HEK293 (cell line): Measurements from ENCODE around the gene PHAF1.

ENCODE experiments used
- CTCF ChIA-PET: fragments of 350-600 bp; formaldehyde crosslinking; extraction: SDS; loops from one replicate; lab custom pipeline; 2021; ENCODE audit warnings: antibody characterized with exemption; lab: Yijun Ruan, JAX
- POLR2A ChIA-PET: fragments of 300-600 bp; formaldehyde crosslinking; extraction: SDS; loops from one replicate; lab custom pipeline; 2020; ENCODE audit warnings: antibody characterized with exemption, inconsistent platforms; lab: Yijun Ruan, JAX
- H3K27ac ChIP-seq: fragments of 200-500 bp; sonication (Bioruptor generic); 2 replicates; pipeline ENCODE4 v1.5.1; 2014; ENCODE audit warnings: low read depth, low read length, control low read depth, inconsistent platforms; ENCODE audit errors: extremely low read depth
- H3K36me3 ChIP-seq, 2 experiments: fragments of 200-500 bp in 1 of 2; sonication (Bioruptor generic) in 1 of 2; 1 replicate in 1 of 2; 2 replicates in 1 of 2; pipeline ENCODE4 v1.5.1; 2014 to 2017; ENCODE audit warnings: inconsistent platforms in 2 of 2, low read length in 2 of 2; ENCODE audit not compliant: control insufficient read depth in 2 of 2, insufficient read depth in 1 of 2
- H3K4me1 ChIP-seq: fragments of 200-500 bp; sonication (Bioruptor generic); 2 replicates; pipeline ENCODE4 v1.5.1; 2014; ENCODE audit warnings: mild to moderate bottlenecking, low read length, inconsistent platforms; ENCODE audit not compliant: control insufficient read depth, insufficient read depth
- H3K4me3 ChIP-seq: 2 replicates; pipeline ENCODE4 v1.5.1; 2011; ENCODE audit warnings: low read depth, mild to moderate bottlenecking, control low read depth, low read length, moderate library complexity
- H3K9me3 ChIP-seq: fragments of 200-500 bp; sonication (Bioruptor generic); 2 replicates; pipeline ENCODE4 v1.5.1; 2014; ENCODE audit warnings: low read depth, low read length, inconsistent platforms; ENCODE audit not compliant: control insufficient read depth, insufficient read depth
- GLIS2 ChIP-seq: fragments of 450-650 bp; formaldehyde crosslinking; IDR thresholded peaks from 2 replicates; pipeline ENCODE4 v1.5.1; 2016; ENCODE audit warnings: missing biosample characterization, missing genetic modification characterization
- HOXC10 ChIP-seq: sonication (generic); formaldehyde crosslinking; IDR thresholded peaks from 2 replicates; pipeline ENCODE4 v1.8.1; 2023; ENCODE audit warnings: mild to moderate bottlenecking, missing genetic modification reagents
- KLF10 ChIP-seq: fragments of 450-650 bp; IDR thresholded peaks from 2 replicates; pipeline ENCODE4 v1.5.1; 2018; ENCODE audit warnings: missing biosample characterization, mild to moderate bottlenecking, missing genetic modification characterization
- MYNN ChIP-seq: fragments of 450-650 bp; formaldehyde crosslinking; IDR thresholded peaks from 2 replicates; pipeline ENCODE4 v1.5.1; 2016; ENCODE audit warnings: missing biosample characterization, missing genetic modification characterization, borderline replicate concordance
- PATZ1 ChIP-seq: fragments of 450-650 bp; formaldehyde crosslinking; IDR thresholded peaks from 2 replicates; pipeline ENCODE4 v1.5.1; 2016; ENCODE audit warnings: missing biosample characterization, missing genetic modification characterization
- PRDM6 ChIP-seq: fragments of 450-650 bp; formaldehyde crosslinking; IDR thresholded peaks from 2 replicates; pipeline ENCODE4 v1.5.1; 2017; ENCODE audit warnings: missing biosample characterization, missing genetic modification characterization
- SCRT1 ChIP-seq: fragments of 450-650 bp; formaldehyde crosslinking; IDR thresholded peaks from 2 replicates; pipeline ENCODE4 v1.5.1; 2016; ENCODE audit warnings: missing biosample characterization, missing genetic modification characterization, borderline replicate concordance
- ZBTB17 ChIP-seq: fragments of 450-650 bp; formaldehyde crosslinking; IDR thresholded peaks from 2 replicates; pipeline ENCODE4 v1.5.1; 2016; ENCODE audit warnings: missing biosample characterization, missing genetic modification characterization
- ZBTB48 ChIP-seq: fragments of 450-650 bp; formaldehyde crosslinking; IDR thresholded peaks from 2 replicates; pipeline ENCODE4 v1.5.1; 2016; ENCODE audit warnings: missing biosample characterization, missing genetic modification characterization
- ZFP37 ChIP-seq: fragments of 450-650 bp; formaldehyde crosslinking; IDR thresholded peaks from 2 replicates; pipeline ENCODE4 v1.5.1; 2016; ENCODE audit warnings: missing biosample characterization, missing genetic modification characterization
- ZNF148 ChIP-seq: fragments of 450-650 bp; formaldehyde crosslinking; IDR thresholded peaks from 2 replicates; pipeline ENCODE4 v1.5.0; 2017; ENCODE audit warnings: missing biosample characterization, missing genetic modification characterization, borderline replicate concordance
- ZNF335 ChIP-seq: fragments of 450-650 bp; formaldehyde crosslinking; conservative IDR thresholded peaks from 2 replicates; pipeline ENCODE4 v1.5.1; 2016; ENCODE audit warnings: missing biosample characterization, missing genetic modification characterization
- ZNF341 ChIP-seq: fragments of 450-650 bp; formaldehyde crosslinking; IDR thresholded peaks from 2 replicates; pipeline ENCODE4; 2016; ENCODE audit warnings: low read depth, missing biosample characterization, missing genetic modification characterization
- ZNF521 ChIP-seq: fragments of 450-650 bp; formaldehyde crosslinking; IDR thresholded peaks from 2 replicates; pipeline ENCODE4 v1.5.1; 2017; ENCODE audit warnings: missing biosample characterization, mild to moderate bottlenecking, missing genetic modification characterization
- ZNF561 ChIP-seq: fragments of 450-650 bp; IDR thresholded peaks from 2 replicates; pipeline ENCODE4 v1.5.1; 2018; ENCODE audit warnings: missing biosample characterization, missing genetic modification characterization, borderline replicate concordance
- ZNF621 ChIP-seq: fragments of 450-650 bp; formaldehyde crosslinking; IDR thresholded peaks from 2 replicates; pipeline ENCODE4 v1.5.1; 2017; ENCODE audit warnings: missing biosample characterization, missing genetic modification characterization
- ZNF654 ChIP-seq: fragments of 450-650 bp; formaldehyde crosslinking; IDR thresholded peaks from 2 replicates; pipeline ENCODE4 v1.5.1; 2016; ENCODE audit warnings: low read depth, missing biosample characterization, missing genetic modification characterization
- ZXDB ChIP-seq: fragments of 450-650 bp; formaldehyde crosslinking; IDR thresholded peaks from 2 replicates; pipeline ENCODE4 v1.5.1; 2016; ENCODE audit warnings: missing biosample characterization, missing genetic modification characterization
- TF ChIP-seq, protein P1 (sequence below): sonication (generic); formaldehyde crosslinking; IDR thresholded peaks from 2 replicates; pipeline ENCODE4 v1.8.1; 2022; ENCODE audit warnings: mild to moderate bottlenecking, moderate library complexity, missing genetic modification reagents
- TF ChIP-seq, protein P2 (sequence below): fragments of 450-650 bp; formaldehyde crosslinking; IDR thresholded peaks from 2 replicates; pipeline ENCODE4 v1.5.1; 2016; ENCODE audit warnings: missing biosample characterization, missing genetic modification characterization
- TF ChIP-seq, protein P3 (sequence below): fragments of 450-650 bp; formaldehyde crosslinking; IDR thresholded peaks from 2 replicates; pipeline ENCODE4 v1.5.1; 2016; ENCODE audit warnings: missing biosample characterization, missing genetic modification characterization
- TF ChIP-seq, protein P4 (sequence below): fragments of 450-650 bp; formaldehyde crosslinking; IDR thresholded peaks from 2 replicates; pipeline ENCODE4 v1.5.1; 2016; ENCODE audit warnings: missing biosample characterization, missing genetic modification characterization

Gene PHAF1

GRCh38 chr16:67184995-67185650, 75.4 kb downstream of the PHAF1 start:
- no peak overlapping the region for H3K27ac ChIP-seq
- H3K4me1 ChIP-seq = peaks cover 9% of the 10 kb centered on the region
- ChIA-PET POLR2A (interaction anchor here (0.9 to 1.0 kb wide), 3 partner anchors 34 to 75 kb away, joined by 3 read pairs; partner anchors contain the start of genes B3GNT9 and FHOD1), CTCF (interaction anchor here (0.6 to 2.6 kb wide), 27 partner anchors 8 to 343 kb away, joined by 3 to 30 read pairs (median 4); partner anchors contain the start of gene CES3)
- no peak overlapping the region for H3K4me3 ChIP-seq
- H3K36me3 ChIP-seq = peaks cover 0 to 13% of the 10 kb centered on the region in 2 experiments; a peak in 1 of 3 replicates
- no peaks in the 10 kb centered on the region for H3K9me3 ChIP-seq
- no peak for TF ChIP-seq PRDM6 (tag by site-specific recombination)
- no peak for TF ChIP-seq ZNF148 (tag by site-specific recombination)
- TF ChIP-seq, protein P1, sequence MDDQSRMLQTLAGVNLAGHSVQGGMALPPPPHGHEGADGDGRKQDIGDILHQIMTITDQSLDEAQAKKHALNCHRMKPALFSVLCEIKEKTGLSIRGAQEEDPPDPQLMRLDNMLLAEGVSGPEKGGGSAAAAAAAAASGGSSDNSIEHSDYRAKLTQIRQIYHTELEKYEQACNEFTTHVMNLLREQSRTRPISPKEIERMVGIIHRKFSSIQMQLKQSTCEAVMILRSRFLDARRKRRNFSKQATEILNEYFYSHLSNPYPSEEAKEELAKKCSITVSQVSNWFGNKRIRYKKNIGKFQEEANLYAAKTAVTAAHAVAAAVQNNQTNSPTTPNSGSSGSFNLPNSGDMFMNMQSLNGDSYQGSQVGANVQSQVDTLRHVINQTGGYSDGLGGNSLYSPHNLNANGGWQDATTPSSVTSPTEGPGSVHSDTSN (CRISPR knock-in tag) = 0 out of 2 replicates have a peak, but pooled peaks have one; percentile 70
- TF ChIP-seq ZXDB = 0 out of 2 replicates have a peak, but pooled peaks have one; percentile 42
- TF ChIP-seq, protein P2, sequence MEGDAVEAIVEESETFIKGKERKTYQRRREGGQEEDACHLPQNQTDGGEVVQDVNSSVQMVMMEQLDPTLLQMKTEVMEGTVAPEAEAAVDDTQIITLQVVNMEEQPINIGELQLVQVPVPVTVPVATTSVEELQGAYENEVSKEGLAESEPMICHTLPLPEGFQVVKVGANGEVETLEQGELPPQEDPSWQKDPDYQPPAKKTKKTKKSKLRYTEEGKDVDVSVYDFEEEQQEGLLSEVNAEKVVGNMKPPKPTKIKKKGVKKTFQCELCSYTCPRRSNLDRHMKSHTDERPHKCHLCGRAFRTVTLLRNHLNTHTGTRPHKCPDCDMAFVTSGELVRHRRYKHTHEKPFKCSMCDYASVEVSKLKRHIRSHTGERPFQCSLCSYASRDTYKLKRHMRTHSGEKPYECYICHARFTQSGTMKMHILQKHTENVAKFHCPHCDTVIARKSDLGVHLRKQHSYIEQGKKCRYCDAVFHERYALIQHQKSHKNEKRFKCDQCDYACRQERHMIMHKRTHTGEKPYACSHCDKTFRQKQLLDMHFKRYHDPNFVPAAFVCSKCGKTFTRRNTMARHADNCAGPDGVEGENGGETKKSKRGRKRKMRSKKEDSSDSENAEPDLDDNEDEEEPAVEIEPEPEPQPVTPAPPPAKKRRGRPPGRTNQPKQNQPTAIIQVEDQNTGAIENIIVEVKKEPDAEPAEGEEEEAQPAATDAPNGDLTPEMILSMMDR (tag by site-specific recombination) = peak; percentile 92
- TF ChIP-seq ZNF335 (tag by site-specific recombination) = peak; percentile 61
- TF ChIP-seq ZBTB17 (tag by site-specific recombination) = peak; percentile 71
- TF ChIP-seq, protein P3, sequence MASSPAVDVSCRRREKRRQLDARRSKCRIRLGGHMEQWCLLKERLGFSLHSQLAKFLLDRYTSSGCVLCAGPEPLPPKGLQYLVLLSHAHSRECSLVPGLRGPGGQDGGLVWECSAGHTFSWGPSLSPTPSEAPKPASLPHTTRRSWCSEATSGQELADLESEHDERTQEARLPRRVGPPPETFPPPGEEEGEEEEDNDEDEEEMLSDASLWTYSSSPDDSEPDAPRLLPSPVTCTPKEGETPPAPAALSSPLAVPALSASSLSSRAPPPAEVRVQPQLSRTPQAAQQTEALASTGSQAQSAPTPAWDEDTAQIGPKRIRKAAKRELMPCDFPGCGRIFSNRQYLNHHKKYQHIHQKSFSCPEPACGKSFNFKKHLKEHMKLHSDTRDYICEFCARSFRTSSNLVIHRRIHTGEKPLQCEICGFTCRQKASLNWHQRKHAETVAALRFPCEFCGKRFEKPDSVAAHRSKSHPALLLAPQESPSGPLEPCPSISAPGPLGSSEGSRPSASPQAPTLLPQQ = peak; percentile 37; the same call in 1 of the 2 replicates
- TF ChIP-seq ZBTB48 (tag by site-specific recombination) = 0 out of 2 replicates have a peak, but pooled peaks have one; percentile 14
- no peak for TF ChIP-seq ZNF621 (tag by site-specific recombination)
- peak; percentile 44; the same call in 1 of the 2 replicates for TF ChIP-seq ZNF561 (tag by site-specific recombination)
- no peak for TF ChIP-seq PATZ1 (tag by site-specific recombination)
- no peak for TF ChIP-seq ZNF521 (tag by site-specific recombination)
- TF ChIP-seq MYNN (tag by site-specific recombination) = no peak
- TF ChIP-seq SCRT1 (tag by site-specific recombination) = no peak
- peak; percentile 78 for TF ChIP-seq ZNF341 (tag by site-specific recombination)
- peak; percentile 51 for TF ChIP-seq ZNF654 (tag by site-specific recombination)
- no peak for TF ChIP-seq HOXC10 (CRISPR knock-in tag)
- no peak for TF ChIP-seq ZFP37
- TF ChIP-seq, protein P4, sequence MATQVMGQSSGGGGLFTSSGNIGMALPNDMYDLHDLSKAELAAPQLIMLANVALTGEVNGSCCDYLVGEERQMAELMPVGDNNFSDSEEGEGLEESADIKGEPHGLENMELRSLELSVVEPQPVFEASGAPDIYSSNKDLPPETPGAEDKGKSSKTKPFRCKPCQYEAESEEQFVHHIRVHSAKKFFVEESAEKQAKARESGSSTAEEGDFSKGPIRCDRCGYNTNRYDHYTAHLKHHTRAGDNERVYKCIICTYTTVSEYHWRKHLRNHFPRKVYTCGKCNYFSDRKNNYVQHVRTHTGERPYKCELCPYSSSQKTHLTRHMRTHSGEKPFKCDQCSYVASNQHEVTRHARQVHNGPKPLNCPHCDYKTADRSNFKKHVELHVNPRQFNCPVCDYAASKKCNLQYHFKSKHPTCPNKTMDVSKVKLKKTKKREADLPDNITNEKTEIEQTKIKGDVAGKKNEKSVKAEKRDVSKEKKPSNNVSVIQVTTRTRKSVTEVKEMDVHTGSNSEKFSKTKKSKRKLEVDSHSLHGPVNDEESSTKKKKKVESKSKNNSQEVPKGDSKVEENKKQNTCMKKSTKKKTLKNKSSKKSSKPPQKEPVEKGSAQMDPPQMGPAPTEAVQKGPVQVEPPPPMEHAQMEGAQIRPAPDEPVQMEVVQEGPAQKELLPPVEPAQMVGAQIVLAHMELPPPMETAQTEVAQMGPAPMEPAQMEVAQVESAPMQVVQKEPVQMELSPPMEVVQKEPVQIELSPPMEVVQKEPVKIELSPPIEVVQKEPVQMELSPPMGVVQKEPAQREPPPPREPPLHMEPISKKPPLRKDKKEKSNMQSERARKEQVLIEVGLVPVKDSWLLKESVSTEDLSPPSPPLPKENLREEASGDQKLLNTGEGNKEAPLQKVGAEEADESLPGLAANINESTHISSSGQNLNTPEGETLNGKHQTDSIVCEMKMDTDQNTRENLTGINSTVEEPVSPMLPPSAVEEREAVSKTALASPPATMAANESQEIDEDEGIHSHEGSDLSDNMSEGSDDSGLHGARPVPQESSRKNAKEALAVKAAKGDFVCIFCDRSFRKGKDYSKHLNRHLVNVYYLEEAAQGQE = peak; percentile 98
- TF ChIP-seq GLIS2 (tag by site-specific recombination) = peak; percentile 51
- no peak for TF ChIP-seq KLF10 (tag by site-specific recombination)
